Measurements from ENCODE around the gene CD40.

The CD40 gene

GRCh38 chr20:46173652-46174468 is 55.7 kb downstream of the CD40 start:
- H3K4me3 ChIP-seq (ENCODE audit: low read length): no peak overlapping the region
- no peaks in the 10 kb centered on the region for H3K9me3 ChIP-seq (ENCODE audit: control insufficient read depth, low read length)
- no peaks in the 10 kb centered on the region for H3K36me3 ChIP-seq (ENCODE audit: control insufficient read depth, insufficient read depth, low read length)
- no peaks in the 10 kb centered on the region for H3K4me1 ChIP-seq (ENCODE audit: control insufficient read depth, insufficient read depth, low read length)
- H3K27me3 ChIP-seq (ENCODE audit: control insufficient read depth, insufficient read depth, low read length): peaks cover 32% of the 10 kb centered on the region
- H3K9ac ChIP-seq (ENCODE audit: low read length): no peak overlapping the region

- no peak overlapping the region for H3K9ac ChIP-seq (ENCODE audit: low read length)
- H3K9me3 ChIP-seq (ENCODE audit: control insufficient read depth, low read length): no peaks in the 10 kb centered on the region
- no peaks in the 10 kb centered on the region for H3K4me1 ChIP-seq (ENCODE audit: control insufficient read depth, insufficient read depth, low read length)
- peaks cover 32% of the 10 kb centered on the region for H3K27me3 ChIP-seq (ENCODE audit: control insufficient read depth, insufficient read depth, low read length)
- no peak overlapping the region for H3K4me3 ChIP-seq (ENCODE audit: low read length)
- no peaks in the 10 kb centered on the region for H3K36me3 ChIP-seq (ENCODE audit: control insufficient read depth, insufficient read depth, low read length)
Observed at GRCh38 chr20:46174469-46175126, 56.5 kb downstream of the CD40 start.

GRCh38 chr20:46175127-46175494 is 57.0 kb downstream of the CD40 start:
- H3K9ac ChIP-seq (ENCODE audit: low read length): no peak overlapping the region
- no peaks in the 10 kb centered on the region for H3K4me1 ChIP-seq (ENCODE audit: control insufficient read depth, insufficient read depth, low read length)
- H3K9me3 ChIP-seq (ENCODE audit: control insufficient read depth, low read length): no peaks in the 10 kb centered on the region
- peaks cover 32% of the 10 kb centered on the region for H3K27me3 ChIP-seq (ENCODE audit: control insufficient read depth, insufficient read depth, low read length)
- H3K4me3 ChIP-seq (ENCODE audit: low read length): no peak overlapping the region
- H3K36me3 ChIP-seq (ENCODE audit: control insufficient read depth, insufficient read depth, low read length): no peaks in the 10 kb centered on the region

- no peaks in the 10 kb centered on the region for H3K4me1 ChIP-seq (ENCODE audit: control insufficient read depth, insufficient read depth, low read length)
- H3K9me3 ChIP-seq (ENCODE audit: control insufficient read depth, low read length): no peaks in the 10 kb centered on the region
- peaks cover 32% of the 10 kb centered on the region for H3K27me3 ChIP-seq (ENCODE audit: control insufficient read depth, insufficient read depth, low read length)
Observed at GRCh38 chr20:46176739-46177378, 58.7 kb downstream of the CD40 start.

GRCh38 chr20:46177768-46178167 is 59.7 kb downstream of the CD40 start:
- Histone ChIP-seq H3K4me1 (ENCODE audit: control insufficient read depth, insufficient read depth, low read length) (no peaks in the 10 kb centered on the region), H3K4me3 (ENCODE audit: low read length) (no peak overlapping the region), H3K9ac (ENCODE audit: low read length) (no peak overlapping the region), H3K36me3 (ENCODE audit: control insufficient read depth, insufficient read depth, low read length) (no peaks in the 10 kb centered on the region), H3K9me3 (ENCODE audit: control insufficient read depth, low read length) (no peaks in the 10 kb centered on the region), H3K27me3 (ENCODE audit: control insufficient read depth, insufficient read depth, low read length) (peaks cover 29% of the 10 kb centered on the region)

More at GRCh38 chr20:46176739-46177378, 58.7 kb downstream of the CD40 start:
- H3K36me3 ChIP-seq (ENCODE audit: control insufficient read depth, insufficient read depth, low read length): no peaks in the 10 kb centered on the region
- H3K4me3 ChIP-seq (ENCODE audit: low read length): no peak overlapping the region
- no peak overlapping the region for H3K9ac ChIP-seq (ENCODE audit: low read length)

- peaks cover 18% of the 10 kb centered on the region for H3K27me3 ChIP-seq (ENCODE audit: control insufficient read depth, insufficient read depth, low read length)
- H3K4me1 ChIP-seq (ENCODE audit: control insufficient read depth, insufficient read depth, low read length): no peaks in the 10 kb centered on the region
- no peak overlapping the region for H3K4me3 ChIP-seq (ENCODE audit: low read length)
- H3K9ac ChIP-seq (ENCODE audit: low read length): no peak overlapping the region
- no peaks in the 10 kb centered on the region for H3K9me3 ChIP-seq (ENCODE audit: control insufficient read depth, low read length)
- no peaks in the 10 kb centered on the region for H3K36me3 ChIP-seq (ENCODE audit: control insufficient read depth, insufficient read depth, low read length)
Observed at GRCh38 chr20:46178891-46179290, 60.8 kb downstream of the CD40 start.
